ENCODE data around the gene OR5B12. TPM values are rescaled to one million over a fixed set of nuclear protein-coding genes. Genes with fewer than 3 reads are reported as not detected.

OR5B12 gene
- total and polyA plus RNA-seq, 2 of the 8 experiments (the other 6 are each of a cell fraction or from before 2014, with no cell fraction given) = not detected

DNA sequence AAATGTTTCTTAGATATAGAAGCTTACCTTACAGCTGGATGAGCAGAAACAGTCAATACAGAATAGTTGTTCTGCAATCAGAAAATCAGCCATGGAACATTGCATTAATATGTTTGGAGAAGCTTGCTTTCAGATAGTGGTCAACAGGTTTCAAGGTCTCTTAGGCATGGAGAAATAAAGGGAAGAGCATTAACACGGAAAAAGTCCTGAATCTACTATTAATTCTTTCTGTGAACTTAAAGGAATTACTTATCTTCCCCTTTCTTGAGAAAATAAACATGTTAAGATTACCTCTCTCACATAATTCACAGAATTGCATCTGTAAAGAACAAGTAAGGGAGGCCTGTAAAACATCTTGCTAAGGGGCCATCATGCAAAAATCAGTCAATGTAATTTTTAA, 35.3 kb downstream of the OR5B12 start, which contains the start of gene OR5B3:
Gene OR5B3 (minus strand): TSS at position 101 of the 400 bp plus-strand sequence. CDS start 3,465 bp downstream, outside the sequence.
- Histone ChIP-seq H3K23ac (ENCODE audit: insufficient read length) (no peak within 1 kb of the TSS), H4K91ac (replicated peaks; ENCODE audit: insufficient read length, low read length) (no peak within 1 kb of the TSS), H2AFZ (ENCODE audit: low read length) (no peak within 1 kb of the TSS), H3K4me3 (ENCODE audit: extremely low read depth in 1 of 4, insufficient read depth in 2 of 4, low read depth in 3 of 4, low read length in 4 of 4) (no peak within 1 kb of the TSS), H3K4me1 (replicated peaks in 1 of 4; ENCODE audit: control insufficient read depth in 3 of 4, insufficient read depth in 4 of 4, low read length in 3 of 4) (no peaks in the 10 kb centered on the region), H3K27ac (ENCODE audit: low read depth, low read length) (no peak within 1 kb of the TSS), H2AK5ac (ENCODE audit: low read depth, low read length) (no peak within 1 kb of the TSS), H3K18ac (ENCODE audit: extremely low read depth, low read length) (no peak within 1 kb of the TSS), H4K5ac (ENCODE audit: insufficient read length, low read depth, low read length) (no peak within 1 kb of the TSS), H3K79me2 (ENCODE audit: control insufficient read depth in 1 of 2, insufficient read depth in 2 of 2, low read length in 2 of 2) (no peaks in the 10 kb centered on the region), H3K27me3 (replicated peaks in 1 of 4; ENCODE audit: control insufficient read depth in 3 of 4, extremely low read depth in 1 of 4, insufficient read depth in 3 of 4, low read length in 3 of 4) (no peaks in the 10 kb centered on the region), H3K9ac (replicated peaks in 1 of 4; ENCODE audit: extremely low read depth in 1 of 4, low read depth in 3 of 4, low read length in 3 of 4) (no peak within 1 kb of the TSS), H3K4me2 (ENCODE audit: insufficient read depth in 1 of 2, low read depth in 2 of 2, low read length in 2 of 2) (no peak within 1 kb of the TSS), H3K36me3 (ENCODE audit: control insufficient read depth in 2 of 4, insufficient read depth in 4 of 4, low read length in 3 of 4) (no peaks in the 10 kb centered on the region), H3K56ac (replicated peaks; ENCODE audit: insufficient read length, low read depth, low read length) (no peak within 1 kb of the TSS), H3K4ac (replicated peaks; ENCODE audit: insufficient read length, low read depth, low read length) (no peak within 1 kb of the TSS), H2BK20ac (ENCODE audit: low read length) (no peak within 1 kb of the TSS), H3K79me1 (ENCODE audit: low read depth, low read length) (no peaks in the 10 kb centered on the region), H3K14ac (ENCODE audit: insufficient read length) (no peak within 1 kb of the TSS), H4K8ac (ENCODE audit: extremely low read depth, insufficient read depth, low read length) (no peak within 1 kb of the TSS), H3K9me3 (ENCODE audit: insufficient read depth in 2 of 2, low read depth in 1 of 2, low read length in 1 of 2) (peaks cover 22 to 29% of the 10 kb centered on the region in 2 experiments; a peak in 3 of 4 replicates), H2BK5ac (ENCODE audit: low read depth, low read length) (no peak within 1 kb of the TSS), H2BK120ac (replicated peaks; ENCODE audit: low read depth, low read length) (no peak within 1 kb of the TSS), H2BK12ac (ENCODE audit: low read depth, low read length) (no peak within 1 kb of the TSS), H3K23me2 (ENCODE audit: low read depth, low read length) (no peaks in the 10 kb centered on the region), H4K20me1 (replicated peaks in 1 of 2; ENCODE audit: control insufficient read depth in 1 of 2, insufficient read depth in 2 of 2, low read length in 2 of 2) (no peaks in the 10 kb centered on the region), H2BK15ac (ENCODE audit: low read length) (no peak within 1 kb of the TSS)
- 75% methylated on average over 1 of the region's 1 CpG; no CpG with 5 or more reads in 1 of the 2 experiments for WGBS, 2 experiments (ENCODE audit: extremely low coverage in 1 of 2, insufficient coverage in 1 of 2, insufficient read length in 1 of 2, insufficient replicate concordance in 2 of 2, low coverage in 1 of 2, low lambda C conversion rate in 2 of 2, missing lambda C conversion rate in 1 of 2)
- CTCF ChIA-PET (ENCODE audit: partially characterized antibody) = interaction anchor here (0.6 kb wide), 1 partner anchor 596 kb away, joined by 5 read pairs; no protein-coding TSS in a partner anchor
- POLR2A ChIA-PET (ENCODE audit: partially characterized antibody) = no interaction called here
- DNase-seq (ENCODE audit: low read depth in 1 of 2, low spot score in 2 of 2) (no peak), FAIRE-seq (no peak)
- TF ChIP-seq TCF12 (IDR thresholded peaks at IDR 0.05; ENCODE audit: low read depth, low read length) (no peak), NRF1 (IDR thresholded peaks at IDR 0.05; ENCODE audit: low read depth, low read length) (no peak), SRF (IDR thresholded peaks at IDR 0.05; ENCODE audit: low read depth, low read length) (no peak), TAF7 (optimal IDR thresholded peaks at IDR 0.05; ENCODE audit: borderline replicate concordance, low read depth, low read length) (no peak), NANOG (IDR thresholded peaks at IDR 0.05; ENCODE audit: insufficient read depth, low read depth, low read length, poor library complexity, severe bottlenecking) (no peak), JUND (IDR thresholded peaks at IDR 0.05; ENCODE audit: low read length) (no peak), CBX5 (IDR thresholded peaks at IDR 0.05; ENCODE audit: low read depth, low read length) (no peak), CTBP2 (IDR thresholded peaks at IDR 0.05; ENCODE audit: borderline replicate concordance, insufficient read depth, insufficient read length, low read length) (no peak)
- TF ChIP-seq, protein P1, sequence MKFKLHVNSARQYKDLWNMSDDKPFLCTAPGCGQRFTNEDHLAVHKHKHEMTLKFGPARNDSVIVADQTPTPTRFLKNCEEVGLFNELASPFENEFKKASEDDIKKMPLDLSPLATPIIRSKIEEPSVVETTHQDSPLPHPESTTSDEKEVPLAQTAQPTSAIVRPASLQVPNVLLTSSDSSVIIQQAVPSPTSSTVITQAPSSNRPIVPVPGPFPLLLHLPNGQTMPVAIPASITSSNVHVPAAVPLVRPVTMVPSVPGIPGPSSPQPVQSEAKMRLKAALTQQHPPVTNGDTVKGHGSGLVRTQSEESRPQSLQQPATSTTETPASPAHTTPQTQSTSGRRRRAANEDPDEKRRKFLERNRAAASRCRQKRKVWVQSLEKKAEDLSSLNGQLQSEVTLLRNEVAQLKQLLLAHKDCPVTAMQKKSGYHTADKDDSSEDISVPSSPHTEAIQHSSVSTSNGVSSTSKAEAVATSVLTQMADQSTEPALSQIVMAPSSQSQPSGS (IDR thresholded peaks at IDR 0.05; ENCODE audit: low read length) = no peak
- TF ChIP-seq, protein P2, sequence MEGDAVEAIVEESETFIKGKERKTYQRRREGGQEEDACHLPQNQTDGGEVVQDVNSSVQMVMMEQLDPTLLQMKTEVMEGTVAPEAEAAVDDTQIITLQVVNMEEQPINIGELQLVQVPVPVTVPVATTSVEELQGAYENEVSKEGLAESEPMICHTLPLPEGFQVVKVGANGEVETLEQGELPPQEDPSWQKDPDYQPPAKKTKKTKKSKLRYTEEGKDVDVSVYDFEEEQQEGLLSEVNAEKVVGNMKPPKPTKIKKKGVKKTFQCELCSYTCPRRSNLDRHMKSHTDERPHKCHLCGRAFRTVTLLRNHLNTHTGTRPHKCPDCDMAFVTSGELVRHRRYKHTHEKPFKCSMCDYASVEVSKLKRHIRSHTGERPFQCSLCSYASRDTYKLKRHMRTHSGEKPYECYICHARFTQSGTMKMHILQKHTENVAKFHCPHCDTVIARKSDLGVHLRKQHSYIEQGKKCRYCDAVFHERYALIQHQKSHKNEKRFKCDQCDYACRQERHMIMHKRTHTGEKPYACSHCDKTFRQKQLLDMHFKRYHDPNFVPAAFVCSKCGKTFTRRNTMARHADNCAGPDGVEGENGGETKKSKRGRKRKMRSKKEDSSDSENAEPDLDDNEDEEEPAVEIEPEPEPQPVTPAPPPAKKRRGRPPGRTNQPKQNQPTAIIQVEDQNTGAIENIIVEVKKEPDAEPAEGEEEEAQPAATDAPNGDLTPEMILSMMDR (IDR thresholded peaks at IDR 0.05; ENCODE audit: control extremely low read depth in 1 of 3, insufficient read depth in 1 of 3, low read depth in 1 of 3, low read length in 3 of 3) = no peak
